Activated T-helper 17 cell treated with anti-CD3 and anti-CD28 coated beads, Interleukin-2, amount 50 U/mL, for 72 hours (primary cell): ENCODE results near the gene PI4KB. TPM values are rescaled to one million over a fixed set of nuclear protein-coding genes. Genes with fewer than 3 reads are reported as not detected.

Source experiments
- ATAC-seq: fragments of 150-1000 bp; cut with Tn5 transposase; replicated peaks from 2 replicates; pipeline ENCODE4 v1.10.0; 2021; ENCODE audit warnings: mild to moderate bottlenecking, moderate library complexity
- H3K27ac Mint-ChIP-seq: one replicate; pipeline ENCODE4 v1.8.0; 2022; ENCODE audit warnings: mixed read lengths
- H3K27me3 Mint-ChIP-seq: one replicate; pipeline ENCODE4 v1.8.0; 2022; ENCODE audit warnings: mixed read lengths
- H3K36me3 Mint-ChIP-seq: one replicate; pipeline ENCODE4 v1.8.0; 2022; ENCODE audit warnings: low read depth, mild to moderate bottlenecking, mixed read lengths
- H3K4me1 Mint-ChIP-seq: one replicate; pipeline ENCODE4 v1.8.0; 2022; ENCODE audit warnings: mixed read lengths
- H3K4me3 Mint-ChIP-seq: one replicate; pipeline ENCODE4 v1.8.0; 2022; ENCODE audit warnings: mild to moderate bottlenecking, mixed read lengths
- H3K9me3 Mint-ChIP-seq: one replicate; pipeline ENCODE4 v1.8.0; 2022; ENCODE audit warnings: mixed read lengths
- total RNA-seq, 2 donors: library from RNA; stranded (reverse); gene quantifications; one replicate each; pipeline ENCODE4 v1.2.3, GENCODE V29; 2022

PI4KB gene
- total RNA-seq, 2 donors from 2014 or later = 70.0 to 76.8 TPM

DNA sequence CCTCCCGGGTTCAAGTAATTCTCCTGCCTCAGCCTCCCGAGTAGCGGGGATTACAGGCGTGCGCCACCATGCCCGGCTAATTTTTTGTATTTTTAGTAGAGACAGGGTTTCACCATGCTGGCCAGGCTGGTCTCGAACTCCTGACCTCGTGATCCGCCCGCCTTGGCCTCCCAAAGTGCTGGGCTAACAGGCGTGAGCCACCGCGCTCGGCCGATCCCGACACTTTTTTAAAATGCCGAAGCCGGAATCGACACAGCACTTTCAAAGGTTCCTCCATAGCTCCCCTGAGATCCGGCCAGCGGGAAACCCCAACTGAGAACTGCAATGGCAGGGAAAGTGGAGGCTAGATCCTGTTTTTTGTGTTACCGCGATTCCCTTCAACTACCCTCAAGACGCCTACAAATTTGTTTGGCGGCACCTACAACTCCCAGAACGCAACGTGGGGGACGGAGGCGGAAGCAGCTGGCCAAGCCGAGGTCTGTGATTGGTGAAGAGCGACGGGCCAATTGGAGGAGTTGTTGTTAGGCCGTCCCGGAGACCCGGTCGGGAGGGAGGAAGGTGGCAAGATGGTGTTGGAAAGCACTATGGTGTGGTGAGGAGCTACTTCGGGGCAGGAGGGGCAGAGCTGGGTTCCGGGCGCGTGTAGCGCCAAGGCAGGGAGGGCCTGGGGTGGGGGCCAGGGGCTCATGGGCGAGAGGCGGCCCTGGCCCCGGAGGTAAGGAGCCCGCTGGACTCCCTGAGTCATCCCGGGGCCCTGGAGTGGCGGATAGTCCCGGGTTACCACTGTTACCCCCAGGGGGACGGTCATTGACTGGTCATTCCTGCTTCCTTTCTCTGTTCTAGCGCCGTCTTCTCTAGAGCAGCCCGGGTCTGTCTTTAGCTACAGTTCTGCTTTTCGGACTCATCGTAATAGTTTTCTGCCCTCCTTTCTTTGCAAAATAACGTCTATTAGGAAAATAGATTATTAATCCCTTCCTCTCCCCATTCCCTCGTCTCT is 72.7 kb downstream of the PI4KB start, which contains the start of gene PSMD4:
TSS of gene PSMD4 (plus strand) at position 518 of the 997 bp plus-strand sequence. CDS start at position 567, 49 bp downstream.
- H3K27me3 Mint-ChIP-seq = no peaks in the 10 kb centered on the region
- peak within 1 kb of the TSS; percentile 97 for H3K27ac Mint-ChIP-seq
- no peaks in the 10 kb centered on the region for H3K9me3 Mint-ChIP-seq
- peak; percentile 96 for ATAC-seq
- H3K4me1 Mint-ChIP-seq = peaks cover 20% of the 10 kb centered on the region
- peaks cover 55% of the 10 kb centered on the region for H3K36me3 Mint-ChIP-seq
- H3K4me3 Mint-ChIP-seq = peak within 1 kb of the TSS; percentile 98

GRCh38 chr1:151251656-151252470 is 75.4 kb downstream of the PI4KB start:
- peak; percentile 39 for ATAC-seq
- no peak overlapping the region for H3K27ac Mint-ChIP-seq
- H3K4me3 Mint-ChIP-seq = no peak overlapping the region
- peaks cover 10% of the 10 kb centered on the region for H3K4me1 Mint-ChIP-seq
- no peaks in the 10 kb centered on the region for H3K9me3 Mint-ChIP-seq
- H3K36me3 Mint-ChIP-seq = peaks cover 59% of the 10 kb centered on the region
- no peaks in the 10 kb centered on the region for H3K27me3 Mint-ChIP-seq

DNA sequence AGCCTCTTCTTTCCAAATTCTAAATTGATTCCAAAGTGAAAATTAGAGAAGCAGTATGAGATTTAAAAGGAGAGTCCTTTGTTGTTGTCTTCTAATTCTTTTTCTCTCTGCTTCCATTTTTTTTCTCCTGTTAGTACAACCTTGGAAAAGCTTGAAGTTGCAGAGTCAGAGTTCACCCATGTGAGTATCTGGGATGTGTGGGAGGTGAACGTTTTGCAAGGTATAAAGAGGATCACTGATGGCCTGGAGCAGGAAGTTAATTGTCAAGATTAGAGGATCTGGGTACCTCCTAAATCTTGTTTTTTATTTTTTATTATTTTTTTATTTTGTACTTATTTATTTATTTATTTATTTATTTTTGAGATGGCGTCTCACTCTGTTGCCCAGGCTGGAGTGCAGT is 80.4 kb downstream of the PI4KB start:
- Mint-ChIP-seq H3K36me3 (peaks cover 87% of the 10 kb centered on the region), H3K4me3 (no peak overlapping the region), H3K9me3 (no peaks in the 10 kb centered on the region)

GRCh38 chr1:151243683-151244216 is 83.5 kb downstream of the PI4KB start:
- Mint-ChIP-seq H3K4me3 (no peak overlapping the region), H3K27ac (no peak overlapping the region), H3K9me3 (no peaks in the 10 kb centered on the region), H3K36me3 (peaks cover 100% of the 10 kb centered on the region), H3K4me1 (no peaks in the 10 kb centered on the region), H3K27me3 (no peaks in the 10 kb centered on the region)
- no peak for ATAC-seq

More for the DNA sequence above, 80.4 kb downstream of the PI4KB start:
- no peak overlapping the region for H3K27ac Mint-ChIP-seq
- no peaks in the 10 kb centered on the region for H3K27me3 Mint-ChIP-seq
- no peak for ATAC-seq
- no peaks in the 10 kb centered on the region for H3K4me1 Mint-ChIP-seq

- Mint-ChIP-seq H3K27ac (peak overlapping the region; percentile 65), H3K36me3 (peaks cover 100% of the 10 kb centered on the region), H3K4me1 (peaks cover 5% of the 10 kb centered on the region)
Measured at GRCh38 chr1:151242442-151242841, 84.8 kb downstream of the PI4KB start.

More at GRCh38 chr1:151242442-151242841, 84.8 kb downstream of the PI4KB start:
- H3K4me3 Mint-ChIP-seq = no peak overlapping the region
- H3K9me3 Mint-ChIP-seq = no peaks in the 10 kb centered on the region
- ATAC-seq = no peak
- H3K27me3 Mint-ChIP-seq = no peaks in the 10 kb centered on the region

Other genes with a start within 250 kb of the PI4KB start
- gene SEMA6C, start 180.8 kb downstream of the PI4KB start, total RNA-seq = 1 to 10 TPM; 5.4 to 6.3 TPM
- gene TNFAIP8L2, start 170.8 kb downstream of the PI4KB start, total RNA-seq = 10 to 100 TPM; 12.0 to 22.9 TPM
- 10 to 100 TPM in 1 of 2 donors, 1 to 10 TPM in 1; 7.9 to 15.7 TPM for gene LYSMD1, start 161.5 kb downstream of the PI4KB start, total RNA-seq
- gene SCNM1, start 161.3 kb downstream of the PI4KB start, total RNA-seq = 10 to 100 TPM; 55.3 to 69.4 TPM
- gene TMOD4, start 151.4 kb downstream of the PI4KB start, total RNA-seq = 1 to 10 TPM in 1 of 2 donors, under 1 TPM in 1; 0.82 to 1.5 TPM
- 10 to 100 TPM; 62.2 to 77.9 TPM for gene VPS72, start 137.2 kb downstream of the PI4KB start, total RNA-seq
- 10 to 100 TPM; 72.2 to 80.7 TPM for gene PIP5K1A, start 128.9 kb downstream of the PI4KB start, total RNA-seq
- 100 to 1,000 TPM; 174 to 196 TPM for gene PSMD4, start 72.7 kb downstream of the PI4KB start, total RNA-seq
- 10 to 100 TPM; 24.9 to 29.6 TPM for gene ZNF687, start 45.1 kb downstream of the PI4KB start, total RNA-seq
- gene RFX5, start 19.8 kb upstream of the PI4KB start, total RNA-seq = 10 to 100 TPM; 48.0 to 86.0 TPM
- gene SELENBP1, start 45.3 kb upstream of the PI4KB start, total RNA-seq = not detected
- 100 to 1,000 TPM; 329 to 417 TPM for gene PSMB4, start 72.2 kb upstream of the PI4KB start, total RNA-seq
- 10 to 100 TPM; 87.5 to 93.4 TPM for gene POGZ, start 132.1 kb upstream of the PI4KB start, total RNA-seq
- gene CGN, start 184.0 kb upstream of the PI4KB start, total RNA-seq = 1 to 10 TPM; 2.7 to 5.5 TPM
- 1 to 10 TPM; 3.7 to 5.8 TPM for gene TUFT1, start 212.9 kb upstream of the PI4KB start, total RNA-seq